ENCODE measurements around the gene EPAS1. TPM values are rescaled to one million over a fixed set of nuclear protein-coding genes. Genes with fewer than 3 reads are reported as not detected.

Gene EPAS1
- total RNA-seq, 1 experiment from 2014 or later = 77.3 TPM

- H3K4me1 ChIP-seq = peaks cover 12% of the 10 kb centered on the region
- H3K36me3 ChIP-seq (ENCODE audit: control insufficient read depth, insufficient read depth, low read length) = no peaks in the 10 kb centered on the region
- Mint-ChIP-seq H3K27me3 (ENCODE audit: insufficient read depth, unreplicated experiment) (no peaks in the 10 kb centered on the region), H3K4me3 (ENCODE audit: unreplicated experiment) (no peak overlapping the region), H3K27ac (ENCODE audit: unreplicated experiment) (no peak overlapping the region), H3K36me3 (ENCODE audit: insufficient read depth, unreplicated experiment) (no peaks in the 10 kb centered on the region), H3K9me3 (ENCODE audit: unreplicated experiment) (no peaks in the 10 kb centered on the region), H3K4me1 (ENCODE audit: low read depth, unreplicated experiment) (peaks cover 6% of the 10 kb centered on the region)
- no TSS peak for BruUV-seq (replicated peaks)
- H3K4me3 ChIP-seq (ENCODE audit: low read depth, low read length) = no peak overlapping the region
- TF ChIP-seq CTCF (IDR thresholded peaks at IDR 0.05; ENCODE audit: insufficient read depth in 1 of 2, low read depth in 1 of 2, low read length in 1 of 2, severe bottlenecking in 1 of 2, unreplicated experiment in 1 of 2) = peak; percentile 22 to 30
- no peaks in the 10 kb centered on the region for H3K27me3 ChIP-seq (replicated peaks; ENCODE audit: control insufficient read depth, insufficient read depth, low read length)
- intact Hi-C loops (cut with micrococcal nuclease; ENCODE audit: unreplicated experiment) = no loop called here
- no peaks in the 10 kb centered on the region for H3K9me3 ChIP-seq
- POLR2A ChIA-PET = no interaction called here
- CTCF ChIA-PET = interaction anchor here (0.7 to 1.5 kb wide), 4 partner anchors 18 to 214 kb away, joined by 6 to 11 read pairs (median 7); no protein-coding TSS in a partner anchor
- DNase-seq = no peak
Measured at GRCh38 chr2:46276642-46277041, 20.6 kb upstream of the EPAS1 start.

GRCh38 chr2:46277431-46278190 lies 19.6 kb upstream of the EPAS1 start:
- POLR2A ChIA-PET = no interaction called here
- Histone ChIP-seq H3K9me3 (no peaks in the 10 kb centered on the region), H3K27me3 (replicated peaks; ENCODE audit: control insufficient read depth, insufficient read depth, low read length) (no peaks in the 10 kb centered on the region), H3K36me3 (ENCODE audit: control insufficient read depth, insufficient read depth, low read length) (no peaks in the 10 kb centered on the region), H3K4me1 (peaks cover 12% of the 10 kb centered on the region), H3K4me3 (ENCODE audit: low read depth, low read length) (no peak overlapping the region)
- no TSS peak for BruUV-seq (replicated peaks)
- Mint-ChIP-seq H3K27ac (ENCODE audit: unreplicated experiment) (no peak overlapping the region), H3K36me3 (ENCODE audit: insufficient read depth, unreplicated experiment) (no peaks in the 10 kb centered on the region), H3K9me3 (ENCODE audit: unreplicated experiment) (no peaks in the 10 kb centered on the region), H3K27me3 (ENCODE audit: insufficient read depth, unreplicated experiment) (no peaks in the 10 kb centered on the region), H3K4me1 (ENCODE audit: low read depth, unreplicated experiment) (peaks cover 7% of the 10 kb centered on the region), H3K4me3 (ENCODE audit: unreplicated experiment) (no peak overlapping the region)
- CTCF ChIA-PET = interaction anchor here (0.7 to 1.5 kb wide), 4 partner anchors 17 to 215 kb away, joined by 6 to 11 read pairs (median 7); no protein-coding TSS in a partner anchor
- TF ChIP-seq CTCF (IDR thresholded peaks at IDR 0.05; ENCODE audit: insufficient read depth in 1 of 2, low read depth in 1 of 2, low read length in 1 of 2, severe bottlenecking in 1 of 2, unreplicated experiment in 1 of 2) = no peak
- intact Hi-C loops (cut with micrococcal nuclease; ENCODE audit: unreplicated experiment) = no loop called here
- no peak for DNase-seq

- DNase-seq = no peak
- Mint-ChIP-seq H3K4me3 (ENCODE audit: unreplicated experiment) (no peak overlapping the region), H3K9me3 (ENCODE audit: unreplicated experiment) (no peaks in the 10 kb centered on the region), H3K36me3 (ENCODE audit: insufficient read depth, unreplicated experiment) (no peaks in the 10 kb centered on the region), H3K27ac (ENCODE audit: unreplicated experiment) (no peak overlapping the region), H3K4me1 (ENCODE audit: low read depth, unreplicated experiment) (peaks cover 20% of the 10 kb centered on the region), H3K27me3 (ENCODE audit: insufficient read depth, unreplicated experiment) (no peaks in the 10 kb centered on the region)
- ChIA-PET POLR2A (no interaction called here), CTCF (interaction anchor here (1.0 kb wide), 1 partner anchor 61 kb away, joined by 3 read pairs; no protein-coding TSS in a partner anchor)
- H3K4me1 ChIP-seq = peaks cover 15% of the 10 kb centered on the region
- H3K9me3 ChIP-seq = no peaks in the 10 kb centered on the region
- TF ChIP-seq CTCF (IDR thresholded peaks at IDR 0.05; ENCODE audit: insufficient read depth in 1 of 2, low read depth in 1 of 2, low read length in 1 of 2, severe bottlenecking in 1 of 2, unreplicated experiment in 1 of 2) = no peak
- H3K27me3 ChIP-seq (replicated peaks; ENCODE audit: control insufficient read depth, insufficient read depth, low read length) = no peaks in the 10 kb centered on the region
- intact Hi-C loops (cut with micrococcal nuclease; ENCODE audit: unreplicated experiment) = no loop called here
- BruUV-seq (replicated peaks) = no TSS peak
- H3K36me3 ChIP-seq (ENCODE audit: control insufficient read depth, insufficient read depth, low read length) = no peaks in the 10 kb centered on the region
- no peak overlapping the region for H3K4me3 ChIP-seq (ENCODE audit: low read depth, low read length)
Measured at GRCh38 chr2:46278952-46279351, 18.3 kb upstream of the EPAS1 start.
